ENCODE measurements around the gene FMO5.

- TF ChIP-seq CTCF (IDR thresholded peaks at IDR 0.05) (no peak), EZH2 (IDR thresholded peaks at IDR 0.05) (no peak), EZH2phosphoT487 (IDR thresholded peaks at IDR 0.05) (no peak)
Measured at GRCh38 chr1:147215540-147215916, 9.6 kb downstream of the FMO5 start.

All from neural progenitor cell (in vitro differentiated cells).